MM.1S (cell line): ENCODE results near the gene SERPINC1.

Experiments
- CTCF ChIP-seq: fragments of 300-600 bp; sonication (generic); IDR thresholded peaks from 2 replicates; pipeline ENCODE4 v1.5.1; 2016; ENCODE audit warnings: antibody characterized with exemption, low read length, mixed read lengths
- EZH2 ChIP-seq: fragments of 300-600 bp; sonication (generic); optimal IDR thresholded peaks from 2 replicates; pipeline ENCODE3; 2017; ENCODE audit warnings: low read depth, mild to moderate bottlenecking, antibody characterized with exemption, low read length, mixed read lengths
- EZH2phosphoT487 ChIP-seq: fragments of 300-600 bp; sonication (generic); IDR thresholded peaks from 2 replicates; pipeline ENCODE4 v1.6.1; 2018; ENCODE audit warnings: antibody characterized with exemption, low read length

- no peak for TF ChIP-seq CTCF
- TF ChIP-seq EZH2phosphoT487, result no peak
- TF ChIP-seq EZH2, result no peak
These were observed 61.1 kb downstream of the SERPINC1 start for GRCh38 chr1:173856014-173856413.
